Activated CD4-positive, alpha-beta T cell treated with anti-CD3 and anti-CD28 coated beads, Interleukin-2, Interleukin-4, amounts not matched to agents 100 ng/mL and 50 ng/mL, durations not matched to agents 16 hours and 8 hours (primary cell): ENCODE data around the gene CTSH.

Experiments
- DNase-seq: peaks from one replicate; pipeline ENCODE4 v3.0.0-alpha.2; 2020; ENCODE audit warnings: low spot score

The CTSH gene

GRCh38 chr15:78944669-78945407, at the start of gene CTSH:
Gene CTSH (minus strand): TSS chr15:78945046. CDS start chr15:78944981, 65 bp downstream.
- peak; percentile 72 for DNase-seq

GRCh38 chr15:78993931-78994530, 49.2 kb upstream of the CTSH start:
- no peak for DNase-seq

GRCh38 chr15:78993257-78993930, 48.5 kb upstream of the CTSH start:
- DNase-seq: no peak

- no peak for DNase-seq
Measured at GRCh38 chr15:78992416-78993256, 47.8 kb upstream of the CTSH start.

- no peak for DNase-seq
Measured at GRCh38 chr15:78991879-78992278, 47.0 kb upstream of the CTSH start.

GRCh38 chr15:78991476-78991875, 46.6 kb upstream of the CTSH start:
- DNase-seq: no peak

GRCh38 chr15:78990278-78990677, 45.4 kb upstream of the CTSH start:
- no peak for DNase-seq

- DNase-seq: no peak
Measured at GRCh38 chr15:78989701-78990240, 44.9 kb upstream of the CTSH start.

- DNase-seq: peak; percentile 15
Measured at GRCh38 chr15:78988361-78988911, 43.6 kb upstream of the CTSH start.

- no peak for DNase-seq
Measured at GRCh38 chr15:78987556-78988360, 42.9 kb upstream of the CTSH start.

GRCh38 chr15:78985859-78986475, 41.1 kb upstream of the CTSH start:
- DNase-seq: no peak

GRCh38 chr15:78984041-78984440, 39.2 kb upstream of the CTSH start:
- DNase-seq: no peak

GRCh38 chr15:78983146-78983918, 38.5 kb upstream of the CTSH start:
- no peak for DNase-seq

GRCh38 chr15:78982736-78983135, 37.9 kb upstream of the CTSH start:
- DNase-seq: no peak

- DNase-seq: no peak
Measured at GRCh38 chr15:78981532-78982313, 36.9 kb upstream of the CTSH start.

GRCh38 chr15:78979456-78980320, 34.8 kb upstream of the CTSH start:
- peak; percentile 53 for DNase-seq

GRCh38 chr15:78978601-78979179, 33.8 kb upstream of the CTSH start:
- DNase-seq: no peak
